Measurements from ENCODE around the gene TP63.

TP63 gene

DNA sequence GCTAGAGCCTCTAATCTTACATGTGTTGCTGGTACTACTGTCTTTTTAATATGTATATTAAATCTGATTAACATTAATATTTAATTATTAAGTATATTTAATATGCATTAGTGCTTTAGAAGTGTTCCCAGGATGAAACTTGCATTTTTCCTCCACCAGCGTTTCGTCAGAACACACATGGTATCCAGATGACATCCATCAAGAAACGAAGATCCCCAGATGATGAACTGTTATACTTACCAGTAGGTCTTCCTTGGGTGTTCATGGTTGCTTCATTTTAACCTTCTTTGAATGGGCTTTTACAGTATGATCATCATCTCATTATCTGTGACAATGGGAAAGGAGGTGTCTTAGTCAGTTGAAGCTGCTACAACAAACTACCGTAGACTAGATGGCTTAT, 238.0 kb downstream of the TP63 start:
- H3K27me3 ChIP-seq (ENCODE audit: insufficient read depth, insufficient read length), result peaks cover 1% of the 10 kb centered on the region
- H3K4me3 ChIP-seq (ENCODE audit: insufficient read length, low read depth), result no peak overlapping the region
- no peaks in the 10 kb centered on the region for H3K36me3 ChIP-seq (ENCODE audit: insufficient read depth, insufficient read length, low read length)
- no peaks in the 10 kb centered on the region for H3K4me1 ChIP-seq (ENCODE audit: insufficient read depth, insufficient read length)
- DNase-seq (ENCODE audit: low read depth, low spot score), result no peak
- no peak overlapping the region for H3K9ac ChIP-seq (ENCODE audit: insufficient read length, low read depth)
- TF ChIP-seq SUZ12 (IDR thresholded peaks at IDR 0.05; ENCODE audit: extremely low read depth, insufficient read depth, insufficient read length) (no peak), ZNF274 (IDR thresholded peaks at IDR 0.05; ENCODE audit: low read depth, low read length) (no peak), YY1 (IDR thresholded peaks at IDR 0.05; ENCODE audit: insufficient read depth, insufficient read length) (no peak)
- H3K9me3 ChIP-seq (ENCODE audit: insufficient read depth, low read length), result no peaks in the 10 kb centered on the region

DNA sequence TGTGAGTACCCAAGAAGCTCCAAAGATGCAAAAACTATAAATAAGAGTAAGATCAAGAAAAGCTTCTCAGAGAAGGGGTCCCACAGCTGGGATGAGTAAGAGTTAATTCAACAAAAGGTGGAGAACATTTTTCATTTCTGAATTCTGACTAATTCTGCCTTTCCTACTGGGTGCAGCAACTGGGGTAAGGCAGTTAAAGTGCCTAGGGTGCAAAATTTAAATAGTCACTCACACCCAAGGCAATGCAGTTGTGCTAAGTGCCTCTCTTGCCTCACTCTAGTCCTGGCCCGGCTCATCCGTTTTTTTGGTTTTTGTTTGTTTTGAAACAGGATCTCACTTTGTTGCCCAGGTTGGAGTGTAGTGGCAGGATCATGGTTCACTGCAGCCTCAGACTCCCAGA, 240.2 kb downstream of the TP63 start:
- TF ChIP-seq SUZ12 (IDR thresholded peaks at IDR 0.05; ENCODE audit: extremely low read depth, insufficient read depth, insufficient read length), result no peak
- TF ChIP-seq YY1 (IDR thresholded peaks at IDR 0.05; ENCODE audit: insufficient read depth, insufficient read length), result no peak
- no peak for TF ChIP-seq ZNF274 (IDR thresholded peaks at IDR 0.05; ENCODE audit: low read depth, low read length)
- Histone ChIP-seq H3K9ac (ENCODE audit: insufficient read length, low read depth) (no peak overlapping the region), H3K36me3 (ENCODE audit: insufficient read depth, insufficient read length, low read length) (no peaks in the 10 kb centered on the region), H3K9me3 (ENCODE audit: insufficient read depth, low read length) (no peaks in the 10 kb centered on the region), H3K4me3 (ENCODE audit: insufficient read length, low read depth) (no peak overlapping the region), H3K27me3 (ENCODE audit: insufficient read depth, insufficient read length) (peaks cover 1% of the 10 kb centered on the region), H3K4me1 (ENCODE audit: insufficient read depth, insufficient read length) (no peaks in the 10 kb centered on the region)
- no peak for DNase-seq (ENCODE audit: low read depth, low spot score)

DNA sequence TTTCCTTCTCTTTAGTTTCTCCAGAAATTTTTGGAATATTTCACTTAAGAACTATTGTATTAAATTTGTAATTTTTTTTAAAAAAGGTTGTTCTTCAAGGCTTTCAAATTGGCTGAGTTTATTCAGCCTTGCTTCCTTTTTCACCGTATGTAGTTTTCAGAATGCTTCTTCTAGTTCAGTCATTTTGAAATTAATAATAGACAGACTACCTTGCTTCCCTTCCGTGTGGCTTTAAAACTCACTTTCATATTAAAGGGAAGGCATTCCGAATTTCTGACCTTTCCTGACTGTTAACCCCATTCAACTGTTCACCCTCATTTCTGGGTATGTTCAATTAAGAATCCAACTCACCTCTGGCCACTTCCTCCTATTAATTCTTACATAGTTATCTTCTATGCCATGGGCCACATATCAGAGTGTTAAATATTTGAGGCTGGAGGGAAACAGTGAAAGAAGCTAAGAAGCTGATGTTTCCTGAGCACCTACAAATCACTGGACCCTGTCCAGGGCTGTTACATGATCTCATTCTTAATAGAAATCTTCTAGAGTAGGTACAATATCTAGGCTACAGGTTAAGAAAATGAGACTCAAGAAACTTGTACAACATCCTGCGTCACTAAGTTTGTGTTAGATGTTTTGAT, 252.0 kb downstream of the TP63 start:
- Histone ChIP-seq H3K9ac (ENCODE audit: insufficient read length, low read depth) (no peak overlapping the region), H3K4me3 (ENCODE audit: insufficient read length, low read depth) (no peak overlapping the region), H3K4me1 (ENCODE audit: insufficient read depth, insufficient read length) (no peaks in the 10 kb centered on the region), H3K9me3 (ENCODE audit: insufficient read depth, low read length) (no peaks in the 10 kb centered on the region), H3K27me3 (ENCODE audit: insufficient read depth, insufficient read length) (no peaks in the 10 kb centered on the region), H3K36me3 (ENCODE audit: insufficient read depth, insufficient read length, low read length) (no peaks in the 10 kb centered on the region)
- TF ChIP-seq ZNF274 (IDR thresholded peaks at IDR 0.05; ENCODE audit: low read depth, low read length) (no peak), SUZ12 (IDR thresholded peaks at IDR 0.05; ENCODE audit: extremely low read depth, insufficient read depth, insufficient read length) (no peak), YY1 (IDR thresholded peaks at IDR 0.05; ENCODE audit: insufficient read depth, insufficient read length) (no peak)
- no peak for DNase-seq (ENCODE audit: low read depth, low spot score)

DNA sequence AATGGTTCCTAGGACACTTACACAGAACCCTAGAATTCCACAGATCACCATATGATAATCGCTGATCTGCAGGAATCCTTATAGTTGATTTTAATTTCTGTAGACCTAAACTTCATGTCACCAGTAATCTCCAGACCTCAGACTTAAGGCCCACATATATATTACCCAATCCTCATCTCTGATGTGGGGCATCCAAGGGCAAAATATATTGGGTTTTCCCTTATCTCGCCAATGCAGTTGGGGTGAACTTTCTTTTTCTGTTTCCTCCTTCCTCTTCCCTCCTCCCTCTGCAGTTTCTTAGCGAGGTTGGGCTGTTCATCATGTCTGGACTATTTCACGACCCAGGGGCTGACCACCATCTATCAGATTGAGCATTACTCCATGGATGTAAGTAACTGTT, 259.3 kb downstream of the TP63 start:
- no peaks in the 10 kb centered on the region for H3K9me3 ChIP-seq (ENCODE audit: insufficient read depth, low read length)
- H3K36me3 ChIP-seq (ENCODE audit: insufficient read depth, insufficient read length, low read length), result no peaks in the 10 kb centered on the region
- no peak for DNase-seq (ENCODE audit: low read depth, low spot score)
- no peaks in the 10 kb centered on the region for H3K4me1 ChIP-seq (ENCODE audit: insufficient read depth, insufficient read length)
- H3K9ac ChIP-seq (ENCODE audit: insufficient read length, low read depth), result no peak overlapping the region
- H3K4me3 ChIP-seq (ENCODE audit: insufficient read length, low read depth), result no peak overlapping the region
- TF ChIP-seq YY1 (IDR thresholded peaks at IDR 0.05; ENCODE audit: insufficient read depth, insufficient read length), result no peak
- H3K27me3 ChIP-seq (ENCODE audit: insufficient read depth, insufficient read length), result no peaks in the 10 kb centered on the region

DNA sequence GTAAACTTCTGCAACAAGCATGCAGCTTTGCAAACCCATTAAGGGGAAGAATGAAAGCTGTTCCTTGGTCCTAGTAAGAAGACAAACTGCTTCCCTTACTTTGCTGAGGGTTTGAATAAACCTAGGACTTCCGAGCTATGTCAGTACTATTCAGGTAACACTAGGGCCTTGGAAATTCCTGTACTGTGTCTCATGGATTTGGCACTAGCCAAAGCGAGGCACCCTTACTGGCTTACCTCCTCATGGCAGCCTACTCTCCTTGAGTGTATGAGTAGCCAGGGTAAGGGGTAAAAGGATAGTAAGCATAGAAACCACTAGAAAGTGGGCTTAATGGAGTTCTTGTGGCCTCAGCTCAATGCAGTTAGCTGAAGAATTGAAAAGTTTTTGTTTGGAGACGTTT, 265.3 kb downstream of the TP63 start:
- Histone ChIP-seq H3K4me3 (ENCODE audit: insufficient read length, low read depth) (no peak overlapping the region), H3K4me1 (ENCODE audit: insufficient read depth, insufficient read length) (no peaks in the 10 kb centered on the region), H3K27me3 (ENCODE audit: insufficient read depth, insufficient read length) (no peaks in the 10 kb centered on the region), H3K9me3 (ENCODE audit: insufficient read depth, low read length) (no peaks in the 10 kb centered on the region), H3K9ac (ENCODE audit: insufficient read length, low read depth) (no peak overlapping the region), H3K36me3 (ENCODE audit: insufficient read depth, insufficient read length, low read length) (no peaks in the 10 kb centered on the region)
- TF ChIP-seq YY1 (IDR thresholded peaks at IDR 0.05; ENCODE audit: insufficient read depth, insufficient read length) (no peak), ZNF274 (IDR thresholded peaks at IDR 0.05; ENCODE audit: low read depth, low read length) (no peak), SUZ12 (IDR thresholded peaks at IDR 0.05; ENCODE audit: extremely low read depth, insufficient read depth, insufficient read length) (no peak)
- DNase-seq (ENCODE audit: low read depth, low spot score), result no peak

DNA sequence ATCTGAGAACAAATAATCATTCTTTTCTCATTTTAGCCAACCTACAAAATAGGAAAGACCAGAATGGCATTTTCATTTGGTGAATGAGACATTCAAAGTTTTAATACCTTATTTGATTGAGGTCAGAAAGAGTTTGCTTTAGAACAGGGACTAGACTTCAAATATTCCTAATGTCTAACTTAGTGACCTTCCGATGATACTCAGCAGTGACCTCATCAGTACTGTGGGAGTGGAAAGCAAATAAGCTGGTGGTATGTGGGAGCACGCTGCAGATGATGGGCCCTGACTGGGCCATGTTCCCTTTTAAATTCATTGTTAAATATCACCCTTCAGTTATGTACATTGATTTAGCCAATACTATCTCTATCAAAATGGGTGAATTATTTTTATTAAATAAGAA, 266.2 kb downstream of the TP63 start:
- no peak for DNase-seq (ENCODE audit: low read depth, low spot score)
- no peaks in the 10 kb centered on the region for H3K9me3 ChIP-seq (ENCODE audit: insufficient read depth, low read length)
- no peaks in the 10 kb centered on the region for H3K36me3 ChIP-seq (ENCODE audit: insufficient read depth, insufficient read length, low read length)
- no peak overlapping the region for H3K4me3 ChIP-seq (ENCODE audit: insufficient read length, low read depth)
- TF ChIP-seq SUZ12 (IDR thresholded peaks at IDR 0.05; ENCODE audit: extremely low read depth, insufficient read depth, insufficient read length), result no peak
- TF ChIP-seq ZNF274 (IDR thresholded peaks at IDR 0.05; ENCODE audit: low read depth, low read length), result no peak
- no peak for TF ChIP-seq YY1 (IDR thresholded peaks at IDR 0.05; ENCODE audit: insufficient read depth, insufficient read length)
- H3K27me3 ChIP-seq (ENCODE audit: insufficient read depth, insufficient read length), result no peaks in the 10 kb centered on the region
- H3K4me1 ChIP-seq (ENCODE audit: insufficient read depth, insufficient read length), result no peaks in the 10 kb centered on the region
- H3K9ac ChIP-seq (ENCODE audit: insufficient read length, low read depth), result no peak overlapping the region

DNA sequence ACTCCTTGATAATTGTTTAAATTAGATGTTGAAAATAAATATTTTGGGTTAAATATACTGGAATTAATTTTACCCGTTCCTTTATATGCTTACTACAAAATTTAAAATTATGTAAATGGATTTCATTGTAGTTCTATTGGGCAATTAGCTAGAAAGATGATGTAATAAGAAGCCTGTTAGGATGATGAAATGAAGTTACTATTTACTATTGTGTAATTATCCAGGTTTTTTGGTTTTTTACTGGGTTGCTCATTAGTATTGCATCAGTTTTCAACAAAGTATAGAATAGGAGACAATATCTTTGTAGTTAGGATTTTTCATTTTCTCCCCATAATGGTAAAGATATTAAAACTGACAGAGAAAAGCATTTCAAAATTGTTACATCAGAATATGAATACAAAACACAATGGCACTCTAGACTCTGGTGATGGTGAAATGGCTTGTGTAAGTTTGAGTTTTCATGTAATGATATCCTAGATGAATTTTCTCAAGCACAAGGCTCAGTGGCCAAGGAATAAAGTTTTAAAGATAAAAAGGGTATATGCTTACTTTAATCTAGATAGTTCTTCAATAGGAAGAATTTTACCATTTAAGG, 267.5 kb downstream of the TP63 start:
- Histone ChIP-seq H3K9ac (ENCODE audit: insufficient read length, low read depth) (no peak overlapping the region), H3K27me3 (ENCODE audit: insufficient read depth, insufficient read length) (no peaks in the 10 kb centered on the region), H3K4me3 (ENCODE audit: insufficient read length, low read depth) (no peak overlapping the region), H3K9me3 (ENCODE audit: insufficient read depth, low read length) (no peaks in the 10 kb centered on the region), H3K4me1 (ENCODE audit: insufficient read depth, insufficient read length) (no peaks in the 10 kb centered on the region), H3K36me3 (ENCODE audit: insufficient read depth, insufficient read length, low read length) (no peaks in the 10 kb centered on the region)
- DNase-seq (ENCODE audit: low read depth, low spot score), result no peak
- no peak for TF ChIP-seq SUZ12 (IDR thresholded peaks at IDR 0.05; ENCODE audit: extremely low read depth, insufficient read depth, insufficient read length)
- TF ChIP-seq YY1 (IDR thresholded peaks at IDR 0.05; ENCODE audit: insufficient read depth, insufficient read length), result no peak
- TF ChIP-seq ZNF274 (IDR thresholded peaks at IDR 0.05; ENCODE audit: low read depth, low read length), result no peak
